ENCODE results near the gene HIPK1.
"Not testable (repeated sequence)": the region's sequence is repeated elsewhere in the genome, so short reads cannot be mapped to it uniquely, and the experiment has no call there.

HIPK1 gene

DNA sequence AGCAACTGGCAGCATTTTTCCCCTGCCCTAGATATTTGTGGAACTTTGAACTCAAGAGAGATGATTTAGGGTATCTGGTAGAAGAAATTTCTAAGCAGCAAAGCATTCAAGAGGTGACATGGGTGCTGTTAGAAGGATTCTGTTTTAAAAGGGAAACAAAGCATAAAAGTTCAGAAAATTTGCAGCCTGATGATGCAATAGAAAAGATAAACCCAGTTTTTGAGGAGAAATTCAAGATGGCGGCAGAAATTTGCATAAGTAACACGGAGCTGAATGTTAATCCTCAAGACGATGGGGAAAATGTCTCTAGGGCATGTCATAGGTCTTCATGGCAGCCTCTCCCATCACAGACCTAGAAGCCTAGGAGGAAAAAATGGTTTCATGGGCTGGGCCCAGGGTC lies 90.6 kb downstream of the HIPK1 start:
- not testable (repeated sequence) for DNase-seq

DNA sequence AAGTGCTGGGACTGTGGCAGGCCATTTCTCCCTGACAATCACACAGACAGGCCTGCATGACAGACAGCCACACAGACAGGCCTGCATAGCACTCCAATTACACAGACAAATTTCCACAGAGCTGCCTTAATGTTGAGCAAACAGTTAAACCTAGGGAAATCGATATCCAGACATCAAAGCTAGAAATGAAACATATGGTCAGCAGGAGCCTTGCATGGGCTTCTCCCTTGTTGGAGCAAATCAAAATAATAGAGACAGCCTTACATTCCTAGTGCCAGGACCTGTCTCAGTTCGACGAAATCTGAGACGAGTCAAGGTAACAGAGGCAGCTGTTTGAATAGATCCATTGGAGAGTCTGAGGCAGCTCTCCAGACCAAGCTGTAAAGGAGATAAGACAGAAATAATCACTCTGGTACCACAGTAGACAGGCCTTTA lies 92.6 kb downstream of the HIPK1 start:
- no peak for DNase-seq

DNA sequence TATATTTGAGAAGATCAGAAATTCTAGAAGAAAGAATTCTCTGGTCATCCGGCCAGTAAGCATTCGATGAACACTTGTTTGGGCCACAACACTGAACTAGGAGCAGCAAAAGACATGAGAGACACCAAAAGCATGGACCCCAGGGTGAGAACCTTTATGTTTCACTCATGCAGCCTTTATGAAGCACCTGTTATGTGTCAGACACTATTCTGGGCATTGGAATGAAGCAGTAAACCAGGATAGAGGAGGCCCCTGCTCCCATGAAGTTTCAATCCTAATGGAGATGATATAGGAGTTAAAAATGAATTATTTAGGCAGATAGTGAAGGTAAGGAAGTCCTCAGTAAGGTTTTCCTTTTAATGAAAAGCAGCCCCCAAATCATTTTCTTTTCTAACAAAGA lies 93.8 kb downstream of the HIPK1 start:
- DNase-seq = no peak

DNA sequence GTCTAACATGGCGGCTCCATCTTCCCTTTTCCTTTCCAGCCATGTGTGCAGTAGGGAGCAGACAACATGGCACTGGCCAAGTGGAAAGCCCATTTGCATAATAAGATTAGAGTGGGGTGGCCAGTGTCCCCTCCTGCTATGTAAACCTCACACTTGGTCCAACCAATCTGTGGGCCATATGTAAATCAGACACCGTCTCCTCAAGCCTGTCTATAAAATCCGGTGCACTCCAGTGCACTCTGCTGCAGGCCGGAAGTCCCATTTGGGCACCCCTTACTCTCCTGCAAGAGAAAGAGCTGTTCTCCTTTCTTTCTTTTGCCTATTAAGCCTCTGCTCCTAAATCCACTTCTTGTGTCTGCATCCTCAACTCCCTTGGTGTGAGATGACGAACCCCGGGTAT lies 94.3 kb downstream of the HIPK1 start:
- no peak for DNase-seq

DNA sequence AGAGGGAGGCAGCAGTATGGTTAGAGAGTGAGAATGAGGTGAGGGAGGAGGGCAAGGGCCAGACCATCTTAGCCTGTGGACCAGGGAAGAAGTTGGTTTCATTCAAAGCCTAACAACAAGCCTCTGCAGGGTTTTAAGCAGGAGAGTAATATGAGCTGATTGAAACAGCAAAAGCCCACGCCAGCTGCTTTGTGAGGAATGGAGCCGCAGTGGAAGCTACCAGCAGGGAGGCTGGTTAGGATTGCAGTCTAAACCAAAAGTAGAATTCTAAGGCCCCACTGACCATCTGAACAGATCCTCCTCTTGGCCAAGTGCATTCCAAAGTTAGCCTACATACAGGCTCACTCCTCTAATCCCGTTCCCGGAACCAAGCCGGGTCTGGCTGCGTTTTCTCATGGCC lies 94.9 kb downstream of the HIPK1 start:
- no peak for DNase-seq

DNA sequence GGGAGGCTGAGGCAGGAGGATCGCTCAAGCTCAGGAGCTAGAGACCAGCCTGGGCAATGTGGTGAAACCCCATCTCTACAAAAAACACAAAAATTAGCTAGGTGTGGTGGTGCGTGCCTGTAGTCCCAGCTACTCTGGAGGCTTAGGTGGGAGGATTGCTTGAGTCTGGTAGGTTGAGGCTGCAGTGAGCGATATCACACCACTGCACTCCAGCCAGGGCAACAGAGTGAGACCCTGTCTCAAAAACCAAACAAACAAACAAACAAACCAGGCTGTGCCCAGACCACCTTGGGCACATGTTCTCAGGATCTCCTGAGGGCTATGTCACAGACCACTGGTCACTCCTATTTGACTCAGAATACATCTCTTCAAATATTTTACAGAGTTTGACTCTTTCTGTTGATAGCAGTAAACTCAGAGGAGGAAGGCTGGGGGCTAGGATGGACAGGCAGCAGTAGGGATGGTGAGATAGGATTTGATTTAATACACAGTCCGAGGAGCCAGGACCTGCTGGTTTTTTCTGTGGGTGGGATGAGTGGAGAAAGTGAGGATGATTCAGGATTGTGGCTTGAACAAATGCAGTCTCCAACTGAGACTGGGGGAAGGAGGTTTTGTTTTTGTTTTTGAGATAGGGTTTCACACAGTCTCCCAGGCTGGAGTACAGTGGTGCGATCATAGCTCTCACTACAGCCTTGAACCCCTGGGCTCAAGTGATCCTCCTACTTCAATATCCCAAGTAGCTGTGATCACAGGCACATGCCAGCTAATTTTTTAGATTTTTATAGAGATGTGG lies 96.7 kb downstream of the HIPK1 start:
- DNase-seq = no peak

DNA sequence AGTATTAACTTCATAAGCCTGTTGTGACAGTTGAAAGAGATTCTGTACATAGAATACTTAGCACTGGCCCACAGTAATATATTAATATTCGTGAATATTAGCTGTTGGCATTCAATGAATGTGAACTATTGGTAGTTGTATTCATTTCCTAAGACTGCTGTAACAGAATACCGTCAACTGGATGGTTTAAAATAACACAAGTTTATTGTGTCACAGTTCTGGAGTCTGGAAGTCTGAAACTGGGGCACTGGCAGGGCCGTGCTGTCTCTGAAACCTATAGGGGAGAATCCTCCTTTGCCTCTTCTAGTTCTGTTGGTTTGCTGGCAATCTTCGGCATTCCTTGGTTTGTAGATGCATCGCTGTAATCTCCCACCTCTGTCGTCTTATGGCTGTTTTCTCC lies 97.7 kb downstream of the HIPK1 start:
- no peak for DNase-seq
